Embryonic facial prominence (tissue), 1 donor: ENCODE data around the gene TSPAN33.

Experiments used
- DNase-seq: peaks from one replicate; pipeline ENCODE4 v3.0.0-alpha.2; 2016; ENCODE audit errors: extremely low spot score

The TSPAN33 gene

DNA sequence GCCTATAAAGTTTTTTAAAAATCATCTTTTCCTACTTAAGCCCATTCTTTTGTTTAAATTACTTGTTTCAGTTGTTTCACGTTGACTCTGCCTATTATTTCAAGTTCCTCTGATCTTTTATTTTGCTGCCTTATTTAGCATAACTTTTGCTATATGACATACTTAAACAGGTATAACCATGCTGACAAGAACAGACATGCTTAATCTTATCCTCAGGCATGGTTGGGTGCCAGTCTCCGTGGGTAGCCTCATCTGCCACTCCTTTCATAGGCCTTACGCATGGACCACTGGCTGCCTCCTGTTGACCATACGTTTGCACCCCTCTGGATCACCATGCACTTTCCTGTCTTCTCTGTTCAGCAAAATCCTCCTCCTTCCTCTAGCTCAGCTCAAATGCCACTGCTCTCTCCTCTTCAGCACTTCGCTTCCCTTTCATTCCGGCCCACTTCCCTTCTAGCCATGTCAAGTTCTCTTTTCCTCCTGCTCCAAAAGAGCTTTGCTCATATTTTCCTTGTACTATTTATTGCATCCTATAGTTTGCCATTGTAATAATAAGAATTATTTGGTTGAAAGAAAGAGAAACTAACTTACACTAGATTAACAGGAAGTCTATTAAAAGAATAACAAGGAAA is 10.0 kb upstream of the TSPAN33 start:
- DNase-seq: no peak

DNA sequence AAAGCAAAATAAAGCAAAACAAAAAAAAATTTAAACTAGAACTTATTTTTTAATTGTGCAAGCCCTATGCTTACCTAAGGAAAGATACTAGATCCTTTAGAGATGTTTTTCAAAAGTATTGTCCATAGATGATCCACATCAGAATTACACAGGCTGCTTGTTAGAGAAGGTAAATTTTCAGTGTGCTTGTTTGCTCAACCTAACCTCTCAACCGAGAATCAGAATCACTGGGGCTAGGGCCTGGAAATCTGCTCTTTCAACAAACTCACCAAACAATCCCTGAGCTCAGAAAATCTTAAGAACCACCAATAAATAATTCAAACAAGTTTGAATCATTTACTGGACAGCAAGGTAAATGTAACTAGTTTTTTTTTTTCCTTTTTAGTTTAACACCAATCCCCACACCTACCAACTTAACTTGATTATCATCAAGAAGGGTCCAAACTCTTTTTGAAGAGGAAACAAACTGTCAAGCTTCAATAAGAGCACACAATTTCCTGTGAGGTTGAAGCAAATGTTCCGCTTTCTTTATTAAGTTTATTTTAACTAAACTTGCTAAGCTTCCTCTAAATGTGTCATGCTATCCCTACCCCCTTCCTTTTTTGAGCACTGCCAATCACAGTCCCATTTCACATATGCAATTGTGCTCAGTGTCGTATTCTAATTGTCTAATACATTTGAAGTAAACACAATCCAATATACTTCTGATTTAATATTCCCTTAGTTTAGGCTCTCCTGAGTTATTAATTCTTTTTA is 7.4 kb upstream of the TSPAN33 start:
- DNase-seq: no peak

- no peak for DNase-seq
These were observed 798 bp upstream of the TSPAN33 start for GRCh38 chr7:129143724-129144094.

- no peak for DNase-seq
These were observed 544 bp downstream of the TSPAN33 start for GRCh38 chr7:129144834-129145668.

- DNase-seq: no peak
These were observed 1.9 kb downstream of the TSPAN33 start for GRCh38 chr7:129146237-129146979.

DNA sequence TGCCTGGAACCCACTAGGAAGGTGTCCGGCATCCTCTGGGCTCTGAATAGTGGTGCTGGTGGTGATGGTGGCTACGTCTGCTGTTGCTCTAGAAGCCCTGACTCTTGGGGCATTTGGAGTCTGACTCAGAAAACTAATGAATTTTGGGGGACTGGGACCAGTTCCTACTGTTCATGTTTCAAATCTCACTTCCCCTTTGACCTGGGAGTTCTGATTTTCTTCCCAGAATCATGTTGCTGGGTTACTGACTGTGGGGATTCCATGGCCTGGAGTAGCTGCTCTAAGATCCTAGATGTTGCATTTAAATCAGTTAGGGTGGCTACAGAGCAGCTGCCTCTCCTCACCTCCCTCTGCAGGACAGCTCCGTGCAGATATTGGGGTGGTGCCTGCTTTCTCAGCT is 3.2 kb downstream of the TSPAN33 start:
- DNase-seq: no peak

DNA sequence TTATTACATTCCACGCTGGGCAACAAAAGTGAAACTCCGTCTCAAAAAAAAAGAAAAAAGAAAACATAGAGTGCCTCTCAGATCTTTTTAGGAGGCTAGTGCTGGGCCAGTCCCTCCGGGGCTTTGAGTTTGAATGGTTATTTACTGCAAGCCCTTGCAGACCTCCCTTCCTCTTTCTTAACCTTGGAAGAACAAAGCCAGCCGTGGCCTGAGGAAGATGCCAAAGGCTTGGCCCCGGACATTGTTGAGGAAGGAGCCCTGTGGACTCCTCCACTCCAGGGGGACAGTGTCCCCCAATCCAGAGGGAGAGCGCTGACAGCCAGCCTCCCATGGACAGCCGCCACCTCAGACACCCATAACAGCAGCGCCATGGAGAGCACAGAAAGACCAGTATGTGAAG is 5.0 kb downstream of the TSPAN33 start:
- no peak for DNase-seq

DNA sequence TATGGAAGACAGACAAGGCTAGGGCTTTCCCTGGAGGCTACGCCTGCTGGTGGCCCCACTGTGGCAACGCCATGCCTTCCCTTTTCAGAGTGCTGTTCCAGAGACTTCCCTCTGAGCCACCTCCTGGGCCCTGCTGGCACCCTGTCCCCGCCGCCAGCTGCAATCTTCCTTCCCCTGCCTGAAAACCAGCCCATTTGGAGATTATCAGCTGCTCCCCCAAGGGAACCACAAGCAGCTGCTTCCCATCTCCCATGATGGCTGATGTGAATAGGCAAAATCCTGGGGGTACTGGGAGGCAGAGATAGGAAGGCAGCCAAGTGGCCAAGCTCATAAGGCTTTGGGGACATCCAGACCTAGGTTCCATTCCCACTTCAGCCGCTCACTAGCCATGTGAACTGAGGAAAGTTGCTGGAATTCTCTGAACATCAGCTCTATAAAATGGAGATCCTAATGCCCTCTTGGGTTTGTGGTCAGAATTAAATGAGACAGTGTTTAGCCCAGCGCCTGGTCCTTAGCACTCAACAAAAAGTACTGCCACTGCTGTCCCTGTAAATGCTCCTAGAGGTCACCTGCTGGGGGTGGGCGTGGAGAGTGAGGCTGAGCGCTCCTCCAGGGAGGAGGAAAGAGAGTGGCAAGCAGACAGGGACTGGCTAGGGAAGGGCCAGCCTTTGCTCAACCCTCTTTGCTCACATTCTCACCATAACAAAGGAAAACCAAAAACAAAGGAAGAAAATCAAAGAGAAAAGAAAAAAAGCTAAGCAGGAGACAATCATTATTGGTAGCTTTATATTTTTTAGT is 5.9 kb downstream of the TSPAN33 start:
- no peak for DNase-seq

DNA sequence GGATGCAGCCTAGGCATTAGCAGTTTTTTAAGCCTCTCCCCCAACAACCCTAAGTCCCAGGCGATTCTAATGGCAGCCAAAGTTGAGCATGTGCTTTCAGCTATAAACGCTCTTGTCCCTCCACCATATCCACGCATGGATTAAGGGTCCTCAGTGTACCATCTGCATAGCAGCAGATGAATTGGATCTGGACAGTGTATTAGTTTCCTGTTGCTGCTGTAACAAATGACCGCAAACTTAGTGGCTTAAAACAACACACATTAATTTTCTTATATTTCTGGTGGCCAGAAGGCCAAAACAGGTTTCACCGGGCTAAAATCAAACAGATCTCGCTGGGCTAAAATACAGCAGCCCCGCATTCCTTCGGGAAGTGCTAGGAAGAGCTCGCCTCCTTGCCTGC is 13.1 kb downstream of the TSPAN33 start:
- DNase-seq: no peak

DNA sequence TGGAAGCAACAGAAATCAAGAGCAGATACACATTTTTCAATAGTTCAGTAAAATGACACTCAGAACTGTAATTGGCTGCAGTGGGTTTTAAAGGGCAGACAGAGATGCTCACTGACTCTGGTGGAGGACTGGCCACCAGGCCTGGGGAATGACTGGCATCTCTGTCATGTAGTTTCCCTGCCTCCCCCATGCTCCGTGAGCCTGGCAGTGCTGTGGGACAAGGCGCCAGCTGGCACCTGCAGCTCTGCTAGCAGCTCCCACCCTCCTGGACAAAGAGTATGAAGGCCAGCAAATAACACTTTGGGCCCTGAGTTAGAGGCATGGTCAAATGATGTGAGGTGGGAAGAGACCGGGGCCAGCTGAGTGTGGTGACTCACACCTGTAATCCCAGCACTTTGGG is 15.0 kb downstream of the TSPAN33 start:
- DNase-seq: no peak

- DNase-seq: no peak
These were observed 15.8 kb downstream of the TSPAN33 start for GRCh38 chr7:129160161-129160905.

GRCh38 chr7:129161524-129162225 is 17.2 kb downstream of the TSPAN33 start:
- no peak for DNase-seq

DNA sequence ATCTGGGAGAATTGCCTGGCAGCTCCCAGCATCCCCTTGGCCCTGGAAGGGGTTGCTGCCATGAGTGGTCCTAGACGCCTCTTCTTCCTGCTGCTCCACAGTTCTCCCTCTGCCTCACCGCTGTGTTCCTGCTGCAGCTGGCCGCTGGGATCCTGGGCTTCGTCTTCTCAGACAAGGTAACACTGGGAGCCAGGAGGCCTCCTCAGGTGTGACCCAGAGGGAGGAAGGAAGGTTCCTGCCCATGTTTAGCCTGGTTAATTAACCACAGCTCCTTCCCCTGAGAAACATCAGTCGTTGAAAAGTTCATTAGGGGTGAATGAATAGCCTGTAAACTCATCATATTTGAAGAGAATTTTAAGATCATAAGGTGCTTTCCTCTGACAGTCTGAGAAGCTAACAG is 18.2 kb downstream of the TSPAN33 start:
- no peak for DNase-seq

- peak; percentile 28 for DNase-seq
These were observed 19.5 kb downstream of the TSPAN33 start for GRCh38 chr7:129163875-129164544.

- DNase-seq: no peak
These were observed 22.2 kb downstream of the TSPAN33 start for GRCh38 chr7:129166745-129167144.

GRCh38 chr7:129167817-129168216 is 23.3 kb downstream of the TSPAN33 start:
- no peak for DNase-seq

- DNase-seq: peak; percentile 17
These were observed 23.9 kb downstream of the TSPAN33 start for GRCh38 chr7:129168231-129169021.

DNA sequence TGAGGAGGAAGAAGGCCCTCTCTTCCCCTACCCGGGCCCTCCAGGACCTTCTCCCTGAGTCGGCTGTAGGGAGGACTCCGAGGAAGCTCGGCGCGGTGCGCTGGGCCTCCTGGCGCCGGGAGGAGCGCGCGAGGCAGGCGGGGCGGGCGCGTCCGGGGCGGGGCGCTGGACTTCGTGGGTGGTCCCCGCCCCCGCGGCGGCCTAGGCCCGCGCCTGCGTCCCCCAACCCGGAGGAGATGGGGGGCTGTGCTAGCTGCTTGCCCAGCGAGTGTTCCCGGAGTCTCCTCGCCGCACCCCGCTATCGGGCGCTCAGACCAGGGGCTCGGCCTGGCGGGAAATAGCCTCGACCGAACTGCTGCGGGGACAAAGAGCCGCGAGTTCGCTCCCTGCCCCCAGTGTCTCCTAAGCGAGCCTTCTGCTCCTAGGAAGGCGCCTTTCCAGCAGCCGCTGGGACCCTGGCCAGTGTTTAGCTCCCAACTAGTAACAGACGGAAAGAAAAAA is 24.7 kb downstream of the TSPAN33 start:
- no peak for DNase-seq
